ENCODE results near the gene PIM3.
"Not testable (repeated sequence)": the region's sequence is repeated elsewhere in the genome, so short reads cannot be mapped to it uniquely, and the experiment has no call there.

PIM3 gene

GRCh38 chr22:49986325-49986724, 25.8 kb downstream of the PIM3 start:
- no peak for DNase-seq (ENCODE audit: low spot score)

DNA sequence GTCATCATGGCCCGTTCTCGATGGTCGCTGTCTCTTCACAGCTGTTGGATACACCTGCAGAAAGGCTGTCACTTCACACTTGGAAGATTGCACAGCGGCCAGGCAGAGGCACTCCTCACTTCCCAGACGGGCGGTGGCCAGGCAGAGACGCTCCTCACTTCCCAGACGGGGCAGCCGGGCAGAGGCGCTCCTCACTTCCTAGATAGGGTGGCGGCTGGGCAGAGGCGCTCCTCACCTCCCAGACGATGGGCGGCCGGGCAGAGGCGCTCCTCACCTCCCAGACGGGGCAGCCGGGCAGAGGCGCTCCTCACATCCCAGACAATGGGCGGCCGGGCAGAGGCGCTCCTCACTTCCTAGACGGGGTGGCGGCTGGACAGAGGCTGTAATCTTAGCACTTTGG, 29.3 kb downstream of the PIM3 start:
- DNase-seq (ENCODE audit: low spot score) = not testable (repeated sequence)

DNA sequence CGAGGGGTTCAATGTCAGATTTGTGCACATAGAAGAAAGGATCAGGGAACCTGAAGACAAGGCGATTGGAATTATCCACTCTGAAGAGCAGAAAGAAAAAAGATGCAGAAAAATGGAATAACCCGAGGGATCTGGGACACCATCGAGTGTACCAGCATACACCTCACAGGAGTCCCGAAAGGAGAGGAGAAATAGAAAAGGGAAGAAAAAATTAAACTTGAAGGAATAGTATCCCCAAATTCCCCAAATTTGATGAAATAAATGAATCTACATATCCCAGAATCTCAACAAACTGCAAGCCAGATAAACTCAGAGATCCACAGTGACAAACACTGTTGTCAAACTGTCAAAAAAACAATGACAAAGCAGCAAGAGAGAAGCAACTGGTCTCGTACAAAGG, 30.6 kb downstream of the PIM3 start:
- no peak for DNase-seq (ENCODE audit: low spot score)

DNA sequence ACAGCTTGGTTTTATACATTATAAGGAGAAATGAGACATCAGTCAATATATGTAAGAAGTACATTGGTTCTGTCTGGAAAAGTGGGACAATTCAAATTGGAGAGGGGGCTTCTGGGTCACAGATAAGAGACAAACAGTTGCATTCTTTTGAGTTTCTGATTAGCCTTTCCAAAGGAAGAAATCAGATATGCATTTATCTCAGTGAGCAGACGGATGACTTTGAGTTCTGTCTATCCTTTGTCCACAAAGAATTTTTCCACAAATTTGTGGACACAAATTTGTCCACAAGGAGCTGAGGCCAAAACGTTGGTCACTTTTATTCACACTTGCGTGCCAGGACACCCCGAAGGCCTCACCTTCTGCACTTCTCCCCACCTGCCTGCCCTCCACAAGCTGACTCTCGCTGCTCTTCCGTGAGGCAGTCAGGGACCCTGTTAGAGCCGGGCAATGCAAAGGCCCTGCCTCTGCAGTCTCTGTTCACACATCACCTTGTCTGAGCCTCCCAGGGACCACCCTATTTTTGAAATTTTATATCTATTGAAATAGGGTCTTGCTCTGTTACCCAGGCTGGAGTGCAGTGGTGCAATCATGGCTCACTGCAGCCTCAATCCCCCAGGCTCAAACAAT, 31.4 kb downstream of the PIM3 start:
- DNase-seq (ENCODE audit: low spot score) = no peak

GRCh38 chr22:49992921-49993648, 32.5 kb downstream of the PIM3 start:
- peak; percentile 86 for DNase-seq (ENCODE audit: low spot score)

- DNase-seq (ENCODE audit: low spot score) = peak; percentile 26
Observed at GRCh38 chr22:49993649-49994360, 33.2 kb downstream of the PIM3 start.

DNA sequence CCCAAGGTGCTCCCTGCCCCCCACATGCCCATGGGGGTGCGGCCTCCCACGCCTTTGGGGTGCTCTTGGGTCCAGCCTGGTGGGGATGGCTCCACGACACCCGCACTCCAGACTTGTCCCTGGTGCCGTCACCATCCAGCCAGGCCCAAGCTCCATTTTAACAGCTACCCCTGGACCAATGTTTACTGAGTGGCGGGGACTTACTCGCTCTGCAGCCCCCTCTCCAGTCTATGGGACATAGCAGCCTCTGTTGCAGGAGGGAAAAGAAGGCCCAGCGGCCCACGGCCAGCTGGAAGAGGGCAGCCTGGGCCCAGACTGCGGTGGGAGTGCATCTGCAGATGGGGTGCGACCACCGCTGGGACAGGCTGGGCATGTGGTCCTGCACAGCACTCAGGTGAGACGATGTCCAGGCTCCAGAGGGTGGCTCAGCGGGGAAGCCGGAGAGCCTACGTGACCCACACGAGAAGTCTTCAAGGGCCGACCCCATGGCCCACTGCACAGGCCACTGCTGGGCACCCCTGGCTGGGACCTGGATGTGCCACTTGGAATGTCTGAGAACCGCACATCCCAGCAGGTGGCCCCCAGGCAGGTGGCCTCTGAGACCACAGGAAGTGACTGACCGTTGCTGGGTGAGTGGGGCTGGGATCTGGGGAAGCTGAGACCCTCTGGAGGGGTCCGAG, 33.9 kb downstream of the PIM3 start:
- no peak for DNase-seq (ENCODE audit: low spot score)

DNA sequence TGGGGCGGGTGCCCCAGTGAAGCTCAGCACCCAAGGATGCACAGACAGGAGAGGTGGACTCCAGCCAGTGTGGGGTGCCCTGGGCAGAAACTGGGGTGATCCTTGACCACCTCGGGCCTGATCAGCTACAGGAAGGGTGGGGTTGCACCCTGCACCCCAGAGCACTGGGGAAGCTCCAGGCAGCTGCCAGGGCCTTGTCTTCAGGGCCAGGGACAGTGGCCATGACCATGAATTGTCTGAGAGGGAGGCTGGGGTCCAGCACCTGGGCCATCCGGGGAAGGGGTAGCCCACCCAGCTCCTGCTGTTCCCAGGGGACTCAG, 34.4 kb downstream of the PIM3 start:
- no peak for DNase-seq (ENCODE audit: low spot score)

DNA sequence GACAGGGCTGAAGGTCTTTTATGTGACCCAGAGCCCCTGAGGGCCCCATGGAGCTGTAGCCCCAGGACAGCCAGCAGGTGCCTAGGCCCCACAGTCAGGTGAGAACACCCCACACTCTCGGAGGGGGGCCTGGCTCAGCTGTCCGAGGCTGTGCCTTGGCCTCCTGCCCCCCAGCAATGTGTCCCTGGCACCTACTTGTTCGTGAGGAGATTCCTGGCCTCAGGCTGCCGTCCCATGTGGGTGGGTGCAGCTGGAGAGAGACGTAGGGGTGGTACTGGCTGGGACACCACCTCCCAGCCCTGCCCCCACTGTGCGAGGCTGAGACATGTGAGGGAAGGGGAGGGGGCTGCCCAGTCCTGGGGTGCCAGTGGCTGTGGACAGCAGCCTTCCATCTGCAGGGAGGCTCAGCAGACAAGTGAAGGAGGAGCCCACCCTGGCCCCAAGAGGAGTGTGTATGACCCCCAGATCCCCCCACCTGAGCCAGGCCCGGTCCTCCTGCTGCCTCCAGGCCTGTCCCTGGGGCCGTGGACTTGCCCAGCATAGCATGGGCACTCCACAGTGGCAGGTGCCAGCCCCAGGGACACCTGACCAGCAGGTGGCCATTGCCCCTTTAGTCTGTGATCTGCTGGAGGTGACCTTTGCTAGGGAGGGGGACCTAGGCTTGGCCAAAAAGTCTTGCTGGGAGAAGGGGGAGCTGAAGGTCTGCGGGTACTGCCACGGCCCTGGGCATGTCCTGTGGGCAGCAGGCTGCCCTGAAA, 35.0 kb downstream of the PIM3 start:
- no peak for DNase-seq (ENCODE audit: low spot score)

- no peak for DNase-seq (ENCODE audit: low spot score)
Observed at GRCh38 chr22:49996119-49996517, 35.5 kb downstream of the PIM3 start.

DNA sequence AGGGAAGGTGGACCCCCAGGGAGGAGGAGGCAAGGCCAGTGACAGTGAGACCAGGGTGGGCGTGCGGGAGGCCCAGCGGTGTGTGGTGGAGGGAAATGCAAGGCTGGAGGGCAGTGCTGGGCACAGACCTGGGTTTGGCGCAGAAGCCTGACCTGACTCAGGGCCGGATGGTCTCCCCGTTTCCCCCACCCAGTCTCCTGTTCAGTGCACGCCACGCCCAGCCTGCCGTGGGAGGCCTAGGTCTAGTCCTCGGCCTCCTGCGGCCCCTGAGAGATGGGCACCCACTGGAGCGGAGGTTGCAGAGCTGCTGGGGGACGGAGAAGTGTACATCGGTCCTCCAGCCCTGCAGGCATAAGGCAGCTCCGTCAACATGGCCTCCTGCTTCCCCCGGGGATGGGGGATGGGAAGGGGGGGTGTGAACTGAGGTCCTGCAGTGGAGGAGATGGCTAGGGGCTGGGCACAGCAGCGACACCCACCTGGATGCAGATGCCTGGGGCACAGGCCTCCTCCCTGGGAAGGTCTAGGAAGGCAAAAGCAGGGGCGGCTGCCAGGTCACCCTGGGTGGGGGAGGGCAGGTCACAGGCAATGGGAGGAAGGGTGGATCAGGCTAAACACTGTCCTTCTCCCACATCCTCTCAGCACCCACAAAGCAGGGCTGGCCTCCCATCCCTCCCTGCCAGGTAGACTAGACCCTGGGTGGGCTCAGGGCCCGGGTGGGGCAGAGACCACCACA, 36.1 kb downstream of the PIM3 start:
- no peak for DNase-seq (ENCODE audit: low spot score)

DNA sequence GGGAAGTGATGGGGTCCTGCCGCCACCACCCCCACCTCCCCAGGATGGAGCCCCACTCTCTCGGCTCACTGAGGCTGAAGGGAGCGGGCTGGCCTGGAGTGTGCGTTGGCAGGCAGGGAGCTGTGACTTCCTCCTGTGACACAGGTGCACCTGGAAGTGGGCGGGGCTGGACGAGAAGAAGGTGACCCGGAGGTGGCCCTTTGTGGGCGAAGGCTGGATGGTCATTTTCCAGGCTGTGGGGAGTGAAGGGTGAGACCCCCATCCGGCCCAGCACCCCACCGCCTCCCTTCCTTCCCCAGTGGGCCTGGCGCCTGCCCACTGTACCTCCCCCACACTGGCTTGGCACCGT, 36.7 kb downstream of the PIM3 start:
- DNase-seq (ENCODE audit: low spot score) = no peak

GRCh38 chr22:49997932-49998717, 37.6 kb downstream of the PIM3 start:
- peak; percentile 40 for DNase-seq (ENCODE audit: low spot score)

DNA sequence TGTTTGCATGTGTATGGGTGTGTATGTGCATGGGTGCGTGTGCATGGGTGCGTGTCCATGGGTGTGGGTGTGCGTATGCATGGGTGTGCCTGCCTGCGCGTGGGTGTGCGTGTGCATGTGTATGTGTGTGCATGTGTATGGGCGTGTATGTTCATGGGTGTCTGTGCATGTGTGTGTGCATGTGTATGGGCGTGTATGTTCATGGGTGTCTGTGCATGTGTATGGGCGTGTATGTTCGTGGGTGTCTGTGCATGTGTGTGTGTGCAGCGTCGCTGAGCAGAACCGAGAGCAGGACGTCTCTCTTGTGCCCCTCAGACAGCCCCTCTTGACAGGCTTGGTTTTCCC, 38.1 kb downstream of the PIM3 start:
- no peak for DNase-seq (ENCODE audit: low spot score)

DNA sequence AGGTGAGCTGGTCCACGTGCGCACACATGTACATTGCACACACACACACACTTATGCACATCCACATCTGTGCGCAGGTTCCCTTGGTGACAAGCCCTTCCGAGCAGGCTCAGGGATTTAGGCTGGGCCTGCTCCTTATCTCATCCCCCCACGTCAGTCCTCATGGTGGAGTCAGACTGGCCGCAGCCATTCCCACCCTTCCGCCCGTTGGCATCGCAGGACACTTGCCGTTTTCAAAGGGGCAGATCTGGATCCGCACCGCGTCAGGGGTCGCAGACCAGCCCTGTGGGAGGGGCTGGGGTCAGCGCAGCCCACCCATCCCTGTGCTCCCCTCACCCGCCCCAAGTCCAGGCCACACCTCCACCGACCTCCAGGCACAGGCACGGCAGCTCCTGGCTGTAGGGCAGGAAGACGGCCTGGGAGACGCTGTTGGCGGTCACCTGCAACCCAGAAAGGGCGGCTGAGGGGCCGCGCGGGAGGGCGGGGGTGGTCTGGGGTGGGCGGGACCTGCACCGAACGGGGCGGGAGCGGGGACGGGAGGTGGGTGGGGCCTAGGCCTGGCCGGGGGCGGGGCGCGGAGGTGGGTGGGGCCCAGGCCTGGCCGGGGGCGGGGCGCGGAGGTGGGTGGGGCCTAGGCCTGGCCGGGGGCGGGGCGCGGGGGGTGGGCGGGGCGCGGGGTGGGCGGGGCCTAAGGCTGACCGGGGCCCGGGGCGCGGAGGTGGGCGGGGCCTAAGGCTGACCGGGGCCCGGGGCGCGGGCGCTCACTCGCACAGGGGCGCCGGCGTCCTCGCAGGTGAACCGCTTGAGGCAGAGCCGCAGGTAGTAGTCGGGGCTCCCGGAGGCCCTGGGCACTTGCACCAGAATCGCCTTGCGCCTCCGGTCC, 38.7 kb downstream of the PIM3 start:
- DNase-seq (ENCODE audit: low spot score) = peak; percentile 43

- no peak for DNase-seq (ENCODE audit: low spot score)
Observed at GRCh38 chr22:49999946-50000586, 39.5 kb downstream of the PIM3 start.

DNA sequence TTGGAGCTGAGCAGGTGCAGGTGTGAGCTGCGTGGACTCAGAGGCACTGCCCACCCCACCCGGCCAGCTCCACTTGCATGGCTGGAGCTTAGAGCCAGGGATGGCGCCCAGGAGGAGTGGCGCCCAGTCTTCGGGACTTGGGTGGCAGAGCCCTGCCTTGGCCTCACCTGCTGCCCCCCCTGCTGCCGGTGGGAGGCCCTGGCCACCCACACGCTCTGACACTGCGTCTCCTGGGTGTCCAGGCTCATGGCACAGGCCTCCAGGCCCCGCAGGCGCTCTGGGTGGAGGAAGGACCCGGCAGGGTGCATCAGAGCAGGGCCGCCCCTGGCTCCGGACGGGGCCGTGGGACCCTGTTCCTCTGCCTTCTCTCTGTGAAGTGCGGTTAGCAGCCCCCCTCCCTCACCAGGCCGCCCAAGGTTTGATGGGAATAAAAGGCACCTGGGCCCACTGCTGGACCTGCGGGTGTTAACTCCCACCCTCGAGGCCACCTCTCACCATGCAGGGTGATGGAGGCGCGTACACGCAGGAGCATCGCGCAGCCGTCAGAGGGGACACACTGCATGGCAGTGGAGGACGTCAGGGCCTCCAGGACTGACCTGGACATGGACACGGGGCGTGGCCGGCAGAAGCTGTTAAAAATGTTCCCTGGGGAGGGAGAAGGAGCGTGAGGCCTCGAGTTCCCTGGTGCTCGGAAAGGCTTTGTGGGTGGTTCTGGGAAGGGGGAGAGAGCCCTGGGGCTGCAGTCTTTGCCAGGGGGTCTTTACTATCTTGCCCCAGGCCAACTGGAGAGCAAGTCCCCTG, 40.2 kb downstream of the PIM3 start:
- DNase-seq (ENCODE audit: low spot score) = peak; percentile 35

Data from D341Med (cell line).